Gastrocnemius medialis (tissue), 4 donors: ENCODE measurements around the gene TIAL1. TPM values are rescaled to one million over a fixed set of nuclear protein-coding genes. Genes with fewer than 3 reads are reported as not detected.
"Not testable (repeated sequence)": the region's sequence is repeated elsewhere in the genome, so short reads cannot be mapped to it uniquely, and the experiment has no call there.

ENCODE experiments used
- ATAC-seq, 2 donors: fragments of 150-250 bp; one replicate each; pipeline ENCODE4 v1.9.1; 2016
- DNase-seq, 2 donors: peaks; one replicate each; pipeline ENCODE4 v3.0.0-alpha.2; 2019
- H3K27ac ChIP-seq, 4 donors: fragments of 200-600 bp; sonication (generic); 1 replicate in 1 of 4; 2 replicates in 3 of 4; pipeline ENCODE4 v1.5.1; 2016 to 2018; ENCODE audit warnings: mild to moderate bottlenecking in 2 of 4, moderate library complexity in 1 of 4
- H3K27me3 ChIP-seq, 3 donors: fragments of 200-600 bp; sonication (generic) in 2 of 3; 1 replicate in 1 of 3; 2 replicates in 2 of 3; pipeline versions ENCODE4 v1.5.1 to v1.6.0; 2016 to 2019; ENCODE audit warnings: mild to moderate bottlenecking in 1 of 3, moderate library complexity in 1 of 3
- H3K36me3 ChIP-seq, 2 donors: fragments of 200-600 bp; sonication (generic) in 1 of 2; one replicate each; pipeline ENCODE4 v1.5.1; 2017 to 2018
- H3K4me1 ChIP-seq, 2 donors: fragments of 200-600 bp; sonication (generic) in 1 of 2; one replicate each; pipeline ENCODE4 v1.5.1; 2016 to 2017; ENCODE audit warnings: mild to moderate bottlenecking in 2 of 2
- H3K4me3 ChIP-seq, 4 donors: fragments of 200-600 bp; sonication (generic) in 3 of 4; 1 replicate in 1 of 4; 2 replicates in 3 of 4; pipeline ENCODE4 v1.5.1; 2016 to 2019; ENCODE audit warnings: mild to moderate bottlenecking in 2 of 4
- H3K9me3 ChIP-seq, 3 donors: fragments of 200-600 bp; sonication (generic) in 2 of 3; 1 replicate in 1 of 3; 2 replicates in 2 of 3; pipeline ENCODE4 v1.5.1; 2016 to 2019
- CTCF ChIP-seq, 5 experiments: fragments of 450-650 bp in 3 of 5; fragments of 200-600 bp in 2 of 5; sonication (generic) in 2 of 5; IDR thresholded peaks in 4 of 5; conservative IDR thresholded peaks in 1 of 5; 1 replicate in 4 of 5; 2 replicates in 1 of 5; pipeline ENCODE4 v1.5.1; 2016 to 2019; ENCODE audit warnings: antibody characterized with exemption in 5 of 5, mild to moderate bottlenecking in 3 of 5, moderate library complexity in 3 of 5
- POLR2A ChIP-seq, 2 donors: fragments of 450-650 bp; IDR thresholded peaks; one replicate each; pipeline ENCODE4 v1.6.1; 2017; ENCODE audit warnings: antibody characterized with exemption in 2 of 2, mild to moderate bottlenecking in 2 of 2, moderate library complexity in 2 of 2
- in situ Hi-C, 4 donors: fragments of 200-750 bp; cut with MboI; loops; one replicate each; pipeline versions ENCODE4 v1.15.0 to v1.8.0; 2017; ENCODE audit warnings: low sequenced_read_pairs in 4 of 4
- intact Hi-C: fragments of 100-400 bp; cut with DNase I; formaldehyde crosslinking; loops from one replicate; pipeline ENCODE4 v1.15.1; 2023; ENCODE audit warnings: low total_unique reads
- total RNA-seq, 4 donors: library from RNA; depleted of rRNA; stranded (reverse); fragments of >200 nt; gene quantifications; one replicate each; pipeline versions ENCODE4 v1.1.0 to v1.2.3, GENCODE V29; 2016

The TIAL1 gene
- total RNA-seq, 4 donors from 2014 or later, result 50.5 to 81.5 (median 68.4) TPM

DNA sequence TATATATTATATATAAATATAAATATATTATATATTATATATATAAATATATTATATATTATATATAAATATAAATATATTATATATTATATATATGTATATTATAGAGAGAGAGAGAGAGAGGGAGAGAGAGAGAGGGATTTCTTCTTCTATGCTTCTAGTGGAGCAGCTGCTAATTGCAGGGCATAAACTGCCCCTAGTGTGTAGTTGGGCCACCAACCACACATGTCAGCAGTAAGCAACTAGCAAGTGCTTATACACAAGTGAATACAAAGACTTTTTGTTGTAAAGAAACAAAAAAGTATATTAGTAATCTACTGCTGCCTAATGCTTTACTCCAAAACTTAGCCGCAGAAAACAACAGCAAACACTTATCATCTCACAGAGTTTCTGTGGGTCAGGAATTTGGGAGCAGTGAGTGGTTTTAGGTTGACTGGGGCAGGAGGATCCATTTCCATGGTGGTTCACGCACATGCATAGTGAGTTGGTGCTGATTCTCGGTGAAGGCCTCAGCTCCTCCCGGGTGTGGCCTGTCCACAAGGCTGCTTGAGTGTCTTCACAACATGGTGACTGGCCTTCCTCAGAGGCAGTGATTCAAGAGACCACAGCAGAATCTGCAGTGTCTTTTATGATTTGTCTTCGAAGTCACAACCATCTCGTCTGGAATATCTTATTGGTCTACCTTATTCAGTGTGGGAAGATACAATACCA lies 29.0 kb upstream of the TIAL1 start:
- no peaks in the 10 kb centered on the region for H3K36me3 ChIP-seq
- H3K4me3 ChIP-seq, result no peak overlapping the region
- no peaks in the 10 kb centered on the region for H3K4me1 ChIP-seq
- intact Hi-C loops (no loop called here), in situ Hi-C loops (no loop called here)
- no peak overlapping the region for H3K27ac ChIP-seq
- TF ChIP-seq POLR2A (IDR thresholded peaks at IDR 0.05) (no peak), CTCF (IDR thresholded peaks at IDR 0.05 in 4 of 5, conservative IDR thresholded peaks at IDR 0.05 in 1 of 5) (no peak)
- no peaks in the 10 kb centered on the region for H3K9me3 ChIP-seq
- ATAC-seq (no peak), DNase-seq (no peak)
- H3K27me3 ChIP-seq, result no peaks in the 10 kb centered on the region

DNA sequence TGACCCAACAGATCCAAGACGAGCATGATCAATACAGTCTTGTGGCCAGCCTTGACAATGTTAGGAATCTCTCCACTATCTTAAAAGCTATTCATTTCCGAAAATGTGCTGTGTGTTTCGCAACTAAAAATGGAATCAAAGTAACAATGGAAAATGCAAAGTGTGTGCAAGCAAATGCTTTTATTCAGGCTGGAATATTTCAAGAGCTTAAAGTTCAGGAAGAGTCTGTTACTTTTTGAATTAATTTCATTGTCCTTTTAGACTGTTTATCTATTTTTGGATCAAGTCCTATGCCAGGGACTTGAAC lies 24.3 kb upstream of the TIAL1 start:
- Histone ChIP-seq H3K27ac (no peak overlapping the region), H3K4me3 (no peak overlapping the region), H3K27me3 (no peaks in the 10 kb centered on the region), H3K36me3 (no peaks in the 10 kb centered on the region), H3K4me1 (peaks cover 11 to 14% of the 10 kb centered on the region in 2 donors), H3K9me3 (no peaks in the 10 kb centered on the region)
- DNase-seq (no peak), ATAC-seq (no peak)
- no peak for TF ChIP-seq POLR2A (IDR thresholded peaks at IDR 0.05)
- TF ChIP-seq CTCF (IDR thresholded peaks at IDR 0.05 in 4 of 5, conservative IDR thresholded peaks at IDR 0.05 in 1 of 5), result no peak
- in situ Hi-C loops, result loop anchor here in 3 of 4 donors (25.0 kb wide), 3 partner anchors 91 to 241 kb away; partner anchors contain the start of genes MCMBP (in 2 of the 3) and INPP5F (in 1 of the 3)
- intact Hi-C loops, result no loop called here

GRCh38 chr10:119620241-119621077 lies 23.7 kb upstream of the TIAL1 start:
- DNase-seq (no peak), ATAC-seq (no peak)
- no peak for TF ChIP-seq CTCF (IDR thresholded peaks at IDR 0.05 in 4 of 5, conservative IDR thresholded peaks at IDR 0.05 in 1 of 5)
- TF ChIP-seq POLR2A (IDR thresholded peaks at IDR 0.05), result no peak
- intact Hi-C loops (no loop called here), in situ Hi-C loops (loop anchor here in 3 of 4 donors (25.0 kb wide), 3 partner anchors 92 to 242 kb away; partner anchors contain the start of genes MCMBP (in 2 of the 3) and INPP5F (in 1 of the 3))
- Histone ChIP-seq H3K27me3 (no peaks in the 10 kb centered on the region), H3K9me3 (no peaks in the 10 kb centered on the region), H3K4me1 (peaks cover 11 to 14% of the 10 kb centered on the region in 2 donors), H3K4me3 (no peak overlapping the region), H3K36me3 (no peaks in the 10 kb centered on the region), H3K27ac (peak overlapping the region in 1 of 4 donors; percentile 21)

DNA sequence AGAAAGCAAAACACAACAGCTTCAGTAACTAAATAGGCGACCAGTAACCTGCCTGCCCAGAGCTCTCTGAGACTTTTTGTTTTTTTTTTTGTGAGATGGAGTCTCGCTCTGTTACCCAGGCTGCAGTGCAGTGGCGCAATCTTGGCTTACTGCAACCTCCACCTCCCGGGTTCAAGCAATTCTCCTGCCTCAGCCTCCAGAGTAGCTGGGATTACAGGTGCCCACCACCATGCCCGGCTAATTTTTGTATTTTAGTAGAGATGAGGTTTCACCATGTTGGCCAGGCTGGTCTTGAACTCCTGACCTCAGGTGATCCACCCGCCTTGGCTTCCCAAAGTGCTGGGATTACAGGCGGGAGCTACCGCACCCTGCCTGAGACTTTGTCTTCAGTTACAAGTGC lies 23.0 kb upstream of the TIAL1 start:
- H3K4me1 ChIP-seq, result peaks cover 11 to 14% of the 10 kb centered on the region in 2 donors
- intact Hi-C loops, H3K36me3 ChIP-seq, ATAC-seq, H3K4me3 ChIP-seq, DNase-seq, H3K27me3 ChIP-seq, H3K9me3 ChIP-seq: not testable (repeated sequence)
- H3K27ac ChIP-seq, result peak overlapping the region in 1 of 4 donors; percentile 21
- in situ Hi-C loops, result loop anchor here in 3 of 4 donors (25.0 kb wide), 3 partner anchors 92 to 242 kb away; partner anchors contain the start of genes MCMBP (in 2 of the 3) and INPP5F (in 1 of the 3)

GRCh38 chr10:119619215-119619614 lies 22.5 kb upstream of the TIAL1 start:
- peak overlapping the region in 1 of 4 donors; percentile 36 for H3K27ac ChIP-seq
- peaks cover 11 to 14% of the 10 kb centered on the region in 2 donors for H3K4me1 ChIP-seq
- no peaks in the 10 kb centered on the region for H3K9me3 ChIP-seq
- H3K36me3 ChIP-seq, result no peaks in the 10 kb centered on the region
- ATAC-seq, result peak in 1 of 2 donors; percentile 32
- no peak for DNase-seq
- H3K4me3 ChIP-seq, result no peak overlapping the region
- in situ Hi-C loops, result loop anchor here in 3 of 4 donors (25.0 kb wide), 3 partner anchors 93 to 243 kb away; partner anchors contain the start of genes MCMBP (in 2 of the 3) and INPP5F (in 1 of the 3)
- intact Hi-C loops, result no loop called here
- TF ChIP-seq POLR2A (IDR thresholded peaks at IDR 0.05) (no peak), CTCF (IDR thresholded peaks at IDR 0.05 in 4 of 5, conservative IDR thresholded peaks at IDR 0.05 in 1 of 5) (no peak)
- no peaks in the 10 kb centered on the region for H3K27me3 ChIP-seq
